CD4-positive, alpha-beta T cell (primary cell): ENCODE data around the gene FXYD6. TPM values are rescaled to one million over a fixed set of nuclear protein-coding genes. Genes with fewer than 3 reads are reported as not detected.

Experiments used
- ATAC-seq: fragments of 200-7000 bp; cut with Tn5 transposase; one replicate; pipeline ENCODE4 v1.10.0; 2022; ENCODE audit warnings: mild to moderate bottlenecking; ENCODE audit not compliant: poor library complexity
- CTCF ChIA-PET: fragments of 350-600 bp; sonication (Branson Sonifier 250); formaldehyde crosslinking; loops from one replicate; lab custom pipeline; 2021; ENCODE audit warnings: antibody characterized with exemption, inconsistent platforms; lab: Charles Lee
- POLR2A ChIA-PET: fragments of 350-600 bp; sonication (Branson Sonifier 250); formaldehyde crosslinking; loops from one replicate; lab custom pipeline; 2021; ENCODE audit warnings: antibody characterized with exemption, inconsistent platforms; lab: Charles Lee
- DNase-seq, 14 experiments: peaks; one replicate each; pipeline ENCODE4 v3.0.0-alpha.2; 2013 to 2020; ENCODE audit warnings: mixed read lengths in 2 of 14
- H3K27ac ChIP-seq, 2 donors: one replicate each; pipeline versions ENCODE4 v1.5.1 to v1.7.0; 2013; ENCODE audit warnings: low read length in 2 of 2, low read depth in 1 of 2, mild to moderate bottlenecking in 1 of 2
- H3K27me3 ChIP-seq, 2 experiments: 1 replicate in 1 of 2; 2 replicates in 1 of 2; pipeline versions ENCODE4 v1.6.1 to v1.7.0; 2013; ENCODE audit warnings: low read length in 2 of 2, control low read depth in 1 of 2, mild to moderate bottlenecking in 1 of 2, moderate library complexity in 1 of 2; ENCODE audit not compliant: insufficient read depth in 2 of 2, control insufficient read depth in 1 of 2
- H3K36me3 ChIP-seq: one replicate; pipeline ENCODE4 v1.6.1; 2013; ENCODE audit warnings: low read length, control low read depth; ENCODE audit not compliant: insufficient read depth
- H3K4me1 ChIP-seq: one replicate; pipeline ENCODE4 v1.6.1; 2013; ENCODE audit warnings: low read length, control low read depth; ENCODE audit not compliant: insufficient read depth
- H3K4me3 ChIP-seq: one replicate; pipeline ENCODE4 v1.5.1; 2013; ENCODE audit warnings: mild to moderate bottlenecking, low read length, moderate library complexity
- H3K9me3 ChIP-seq, 2 experiments: 1 replicate in 1 of 2; 2 replicates in 1 of 2; pipeline versions ENCODE4 v1.6.1 to v1.7.0; 2013; ENCODE audit warnings: low read length in 2 of 2, mild to moderate bottlenecking in 2 of 2, control low read depth in 1 of 2, moderate library complexity in 1 of 2; ENCODE audit not compliant: control insufficient read depth in 1 of 2, insufficient read depth in 1 of 2
- H3K27ac Mint-ChIP-seq: one replicate; pipeline ENCODE4 v1.8.0; 2020; ENCODE audit warnings: mixed read lengths
- H3K27me3 Mint-ChIP-seq: one replicate; pipeline ENCODE4 v1.8.0; 2021; ENCODE audit warnings: mixed read lengths
- H3K36me3 Mint-ChIP-seq: one replicate; pipeline ENCODE4 v1.8.0; 2021; ENCODE audit warnings: low read depth, mixed read lengths
- H3K4me1 Mint-ChIP-seq: one replicate; pipeline ENCODE4 v1.8.0; 2021; ENCODE audit warnings: low read depth, mixed read lengths
- H3K4me3 Mint-ChIP-seq: one replicate; pipeline ENCODE4 v1.8.0; 2020; ENCODE audit warnings: mild to moderate bottlenecking, mixed read lengths
- H3K9me3 Mint-ChIP-seq: one replicate; pipeline ENCODE4 v1.8.0; 2020; ENCODE audit warnings: mixed read lengths
- intact Hi-C, 2 experiments: fragments of 100-400 bp; cut with DNase I in 1 of 2; cut with micrococcal nuclease in 1 of 2; formaldehyde crosslinking; loops; one replicate each; pipeline versions ENCODE4 v1.15.1 to v1.9.0; 2023 to 2025; cut with DNase I, micrococcal nuclease
- total RNA-seq, 174 experiments: library from RNA in 2 of 174; stranded (reverse) in 2 of 174; gene quantifications; one replicate each; pipeline ENCODE4 v1.2.3 and lab custom pipeline; 2021 to 2026
- TF ChIP-seq, protein P1 (sequence below): fragments of 200-600 bp; IDR thresholded peaks from one replicate; pipeline ENCODE4 v1.8.0; 2022; ENCODE audit warnings: antibody characterized with exemption, mild to moderate bottlenecking

The FXYD6 gene
- total RNA-seq, 2 experiments from 2014 or later: not detected

DNA sequence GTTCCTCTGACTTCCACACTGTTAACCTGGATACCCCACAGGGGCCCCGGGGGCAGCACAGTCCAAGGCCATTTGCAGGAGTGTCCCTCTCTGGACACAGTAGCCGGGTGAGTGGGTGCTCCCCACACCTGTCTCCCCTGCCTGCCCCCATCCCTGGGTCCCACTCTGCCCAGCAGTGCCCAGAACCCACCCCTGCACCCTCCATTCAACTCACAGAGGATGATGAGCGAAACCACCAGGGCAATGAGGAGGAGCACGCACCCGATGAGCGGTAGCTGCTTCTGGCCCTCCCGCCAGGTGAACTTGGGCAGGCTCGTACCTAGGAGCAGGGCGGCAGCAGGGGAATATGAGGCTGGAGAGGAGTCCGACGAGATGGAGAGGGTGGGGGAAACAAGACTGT, 40.5 kb upstream of the FXYD6 start:
- no peaks in the 10 kb centered on the region for H3K9me3 Mint-ChIP-seq
- CTCF ChIA-PET: no interaction called here
- H3K27ac Mint-ChIP-seq: no peak overlapping the region
- intact Hi-C loops: no loop called here
- no peak overlapping the region for H3K4me3 Mint-ChIP-seq
- TF ChIP-seq, protein P1, sequence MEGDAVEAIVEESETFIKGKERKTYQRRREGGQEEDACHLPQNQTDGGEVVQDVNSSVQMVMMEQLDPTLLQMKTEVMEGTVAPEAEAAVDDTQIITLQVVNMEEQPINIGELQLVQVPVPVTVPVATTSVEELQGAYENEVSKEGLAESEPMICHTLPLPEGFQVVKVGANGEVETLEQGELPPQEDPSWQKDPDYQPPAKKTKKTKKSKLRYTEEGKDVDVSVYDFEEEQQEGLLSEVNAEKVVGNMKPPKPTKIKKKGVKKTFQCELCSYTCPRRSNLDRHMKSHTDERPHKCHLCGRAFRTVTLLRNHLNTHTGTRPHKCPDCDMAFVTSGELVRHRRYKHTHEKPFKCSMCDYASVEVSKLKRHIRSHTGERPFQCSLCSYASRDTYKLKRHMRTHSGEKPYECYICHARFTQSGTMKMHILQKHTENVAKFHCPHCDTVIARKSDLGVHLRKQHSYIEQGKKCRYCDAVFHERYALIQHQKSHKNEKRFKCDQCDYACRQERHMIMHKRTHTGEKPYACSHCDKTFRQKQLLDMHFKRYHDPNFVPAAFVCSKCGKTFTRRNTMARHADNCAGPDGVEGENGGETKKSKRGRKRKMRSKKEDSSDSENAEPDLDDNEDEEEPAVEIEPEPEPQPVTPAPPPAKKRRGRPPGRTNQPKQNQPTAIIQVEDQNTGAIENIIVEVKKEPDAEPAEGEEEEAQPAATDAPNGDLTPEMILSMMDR: no peak
- H3K27me3 Mint-ChIP-seq: no peaks in the 10 kb centered on the region
- no peak for ATAC-seq
- POLR2A ChIA-PET: interaction anchor here (0.6 kb wide), 1 partner anchor 475 kb away, joined by 4 read pairs; no protein-coding TSS in a partner anchor
- no peaks in the 10 kb centered on the region for H3K4me1 Mint-ChIP-seq
- H3K36me3 Mint-ChIP-seq: no peaks in the 10 kb centered on the region
- no peak overlapping the region for H3K27ac ChIP-seq
- no peaks in the 10 kb centered on the region for H3K9me3 ChIP-seq
- peak in 1 of 14 experiments; percentile 10 for DNase-seq
- no peaks in the 10 kb centered on the region for H3K27me3 ChIP-seq
- no peaks in the 10 kb centered on the region for H3K36me3 ChIP-seq
- H3K4me3 ChIP-seq: no peak overlapping the region
- no peaks in the 10 kb centered on the region for H3K4me1 ChIP-seq

DNA sequence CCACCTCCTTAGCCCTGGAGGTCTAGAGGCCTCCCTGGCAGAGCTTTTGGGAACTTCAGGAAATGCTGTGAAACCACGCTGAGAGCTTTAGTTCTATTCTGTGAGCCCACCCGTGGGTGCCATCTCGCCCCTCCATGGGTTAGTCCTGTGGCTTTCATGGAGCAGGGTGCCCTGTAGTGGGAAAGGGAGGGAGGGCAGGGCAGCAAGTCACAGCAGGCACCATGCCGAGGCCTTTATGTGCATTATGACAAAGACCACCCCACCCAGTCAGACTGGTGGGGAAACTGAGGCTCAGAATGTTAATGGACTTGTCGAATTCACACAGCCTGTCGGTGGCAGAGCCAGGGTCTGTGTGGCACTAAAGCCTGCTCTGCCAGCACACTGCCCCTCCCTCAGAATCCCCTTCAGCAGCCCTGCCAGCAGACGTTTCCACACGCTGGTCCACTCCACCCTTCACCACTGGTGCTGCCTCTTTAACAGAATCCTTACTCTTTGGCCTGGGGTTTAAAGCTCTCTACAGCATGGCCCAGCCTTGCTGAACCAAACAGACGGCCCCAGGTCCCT, 39.3 kb upstream of the FXYD6 start:
- H3K4me3 ChIP-seq: no peak overlapping the region
- H3K36me3 ChIP-seq: no peaks in the 10 kb centered on the region
- Mint-ChIP-seq H3K4me3 (no peak overlapping the region), H3K4me1 (no peaks in the 10 kb centered on the region), H3K9me3 (no peaks in the 10 kb centered on the region), H3K27me3 (no peaks in the 10 kb centered on the region), H3K27ac (no peak overlapping the region), H3K36me3 (no peaks in the 10 kb centered on the region)
- H3K4me1 ChIP-seq: no peaks in the 10 kb centered on the region
- ChIA-PET POLR2A (no interaction called here), CTCF (no interaction called here)
- H3K9me3 ChIP-seq: no peaks in the 10 kb centered on the region
- ATAC-seq (no peak), DNase-seq (peak in 1 of 14 experiments; percentile 19)
- no peak overlapping the region for H3K27ac ChIP-seq
- intact Hi-C loops: no loop called here
- TF ChIP-seq, protein P1: no peak
- no peaks in the 10 kb centered on the region for H3K27me3 ChIP-seq

DNA sequence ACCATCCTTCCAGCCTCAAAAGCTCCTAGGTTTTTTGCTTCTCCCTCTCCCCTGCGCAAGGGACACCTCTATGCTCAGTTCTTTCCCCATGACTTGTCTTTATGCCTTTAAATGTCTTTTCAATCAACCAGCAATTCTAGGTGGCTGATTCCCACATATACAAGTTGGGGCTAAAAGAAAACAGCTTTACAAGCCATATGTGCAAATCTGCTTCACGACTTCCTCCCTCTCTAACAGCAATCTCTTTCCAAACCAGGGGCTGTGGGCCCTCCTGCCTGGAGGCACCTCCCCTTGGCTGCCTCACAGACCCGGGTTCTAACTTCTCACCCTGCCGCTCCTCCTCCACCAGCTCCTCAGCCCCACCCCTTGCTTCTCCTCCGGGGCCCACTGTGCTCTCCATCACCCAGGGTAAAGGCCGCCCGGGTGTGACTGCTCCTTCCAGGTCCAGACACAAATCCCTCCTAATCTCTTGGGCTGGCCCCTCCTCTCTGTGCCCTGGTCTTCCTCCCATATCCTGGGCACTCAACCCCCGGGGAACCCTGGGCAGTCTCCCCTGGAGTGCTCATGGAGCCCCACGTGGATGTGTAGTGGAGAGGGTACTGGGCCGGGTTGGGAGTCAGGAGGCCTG, 38.6 kb upstream of the FXYD6 start:
- Mint-ChIP-seq H3K27ac (no peak overlapping the region), H3K9me3 (no peaks in the 10 kb centered on the region), H3K36me3 (no peaks in the 10 kb centered on the region), H3K27me3 (no peaks in the 10 kb centered on the region), H3K4me1 (no peaks in the 10 kb centered on the region), H3K4me3 (no peak overlapping the region)
- intact Hi-C loops: no loop called here
- no peaks in the 10 kb centered on the region for H3K4me1 ChIP-seq
- no peaks in the 10 kb centered on the region for H3K9me3 ChIP-seq
- DNase-seq: peak in 1 of 14 experiments; percentile 22
- no peak overlapping the region for H3K27ac ChIP-seq
- CTCF ChIA-PET: no interaction called here
- POLR2A ChIA-PET: no interaction called here
- TF ChIP-seq, protein P1: no peak
- H3K4me3 ChIP-seq: no peak overlapping the region
- H3K27me3 ChIP-seq: no peaks in the 10 kb centered on the region
- no peak for ATAC-seq
- H3K36me3 ChIP-seq: no peaks in the 10 kb centered on the region
